Glutamatergic neuron (in vitro differentiated cells): ENCODE measurements around the gene APC. TPM values are rescaled to one million over a fixed set of nuclear protein-coding genes. Genes with fewer than 3 reads are reported as not detected.

ENCODE experiments used
- DNase-seq: peaks from one replicate; pipeline ENCODE4 v3.0.0; 2022
- H3K27ac Mint-ChIP-seq: one replicate; pipeline ENCODE4 v1.8.0; 2020; ENCODE audit warnings: mild to moderate bottlenecking, mixed read lengths, inconsistent platforms; ENCODE audit not compliant: unreplicated experiment
- H3K27me3 Mint-ChIP-seq: one replicate; pipeline ENCODE4 v1.8.0; 2020; ENCODE audit warnings: mild to moderate bottlenecking, moderate library complexity, mixed read lengths, inconsistent platforms; ENCODE audit not compliant: unreplicated experiment
- H3K36me3 Mint-ChIP-seq: one replicate; pipeline ENCODE4 v1.8.0; 2020; ENCODE audit warnings: mild to moderate bottlenecking, mixed read lengths, inconsistent platforms; ENCODE audit not compliant: unreplicated experiment
- H3K4me1 Mint-ChIP-seq: one replicate; pipeline ENCODE4 v1.8.0; 2020; ENCODE audit warnings: mild to moderate bottlenecking, low read depth, mixed read lengths, inconsistent platforms; ENCODE audit not compliant: unreplicated experiment
- H3K4me3 Mint-ChIP-seq: one replicate; pipeline ENCODE4 v1.8.0; 2020; ENCODE audit warnings: mild to moderate bottlenecking, mixed read lengths, inconsistent platforms; ENCODE audit not compliant: unreplicated experiment
- H3K9me3 Mint-ChIP-seq: one replicate; pipeline ENCODE4 v1.8.0; 2020; ENCODE audit warnings: mild to moderate bottlenecking, moderate library complexity, mixed read lengths, inconsistent platforms; ENCODE audit not compliant: unreplicated experiment
- CTCF ChIP-seq: fragments of 200-600 bp; sonication (generic); IDR thresholded peaks from one replicate; pipeline ENCODE4 v1.5.0; 2021; ENCODE audit not compliant: partially characterized antibody, unreplicated experiment
- total RNA-seq: library from RNA; stranded (reverse); fragmentation: NEBNext Ultra II Directional; extraction: Animal tissue kit (Norgen Biotek cat#: 25700); gene quantifications from one replicate; pipeline ENCODE4 v1.2.1, GENCODE V29; 2021; ENCODE audit not compliant: unreplicated experiment

The APC gene
- total RNA-seq, 1 donor from 2014 or later: 136 TPM

GRCh38 chr5:112724901-112725300, 12.8 kb upstream of the APC start:
- H3K4me3 Mint-ChIP-seq: no peak overlapping the region
- TF ChIP-seq CTCF: no peak
- H3K9me3 Mint-ChIP-seq: peaks cover 2% of the 10 kb centered on the region
- peaks cover 18% of the 10 kb centered on the region for H3K4me1 Mint-ChIP-seq
- H3K27me3 Mint-ChIP-seq: peaks cover 2% of the 10 kb centered on the region
- no peaks in the 10 kb centered on the region for H3K36me3 Mint-ChIP-seq
- no peak for DNase-seq
- H3K27ac Mint-ChIP-seq: no peak overlapping the region

- Mint-ChIP-seq H3K9me3 (no peaks in the 10 kb centered on the region), H3K36me3 (no peaks in the 10 kb centered on the region), H3K27me3 (no peaks in the 10 kb centered on the region), H3K27ac (no peak overlapping the region), H3K4me1 (peaks cover 4% of the 10 kb centered on the region), H3K4me3 (no peak overlapping the region)
- TF ChIP-seq CTCF: no peak
- no peak for DNase-seq
Observed at GRCh38 chr5:112729630-112730029, 8.1 kb upstream of the APC start.

- no peaks in the 10 kb centered on the region for H3K9me3 Mint-ChIP-seq
- H3K4me3 Mint-ChIP-seq: no peak overlapping the region
- no peak overlapping the region for H3K27ac Mint-ChIP-seq
- peaks cover 4% of the 10 kb centered on the region for H3K4me1 Mint-ChIP-seq
- no peaks in the 10 kb centered on the region for H3K36me3 Mint-ChIP-seq
- H3K27me3 Mint-ChIP-seq: no peaks in the 10 kb centered on the region
- TF ChIP-seq CTCF: no peak
- DNase-seq: no peak
Observed at GRCh38 chr5:112732131-112732530, 5.6 kb upstream of the APC start.

- Mint-ChIP-seq H3K27me3 (peaks cover 6% of the 10 kb centered on the region), H3K36me3 (no peaks in the 10 kb centered on the region), H3K9me3 (peaks cover 2% of the 10 kb centered on the region), H3K4me3 (no peak overlapping the region), H3K27ac (no peak overlapping the region), H3K4me1 (peaks cover 4% of the 10 kb centered on the region)
- TF ChIP-seq CTCF: no peak
- no peak for DNase-seq
Observed at GRCh38 chr5:112733586-112733985, 4.1 kb upstream of the APC start.

- no peak for DNase-seq
- peaks cover 2% of the 10 kb centered on the region for H3K4me1 Mint-ChIP-seq
- no peak overlapping the region for H3K4me3 Mint-ChIP-seq
- TF ChIP-seq CTCF: no peak
- H3K9me3 Mint-ChIP-seq: peaks cover 2% of the 10 kb centered on the region
- no peak overlapping the region for H3K27ac Mint-ChIP-seq
- H3K36me3 Mint-ChIP-seq: no peaks in the 10 kb centered on the region
- peaks cover 6% of the 10 kb centered on the region for H3K27me3 Mint-ChIP-seq
Observed at GRCh38 chr5:112734597-112734996, 3.1 kb upstream of the APC start.
